Activated naive CD4-positive, alpha-beta T cell treated with anti-CD3 and anti-CD28 coated beads, Interleukin-2, amount 50 U/mL, for 24 hours (primary cell): ENCODE measurements around the gene CEBPA.
"Not testable (repeated sequence)": the region's sequence is repeated elsewhere in the genome, so short reads cannot be mapped to it uniquely, and the experiment has no call there.

Experiments
- H3K27ac Mint-ChIP-seq: one replicate; pipeline ENCODE4 v1.8.0; 2021; ENCODE audit warnings: mild to moderate bottlenecking, mixed read lengths
- H3K27me3 Mint-ChIP-seq: one replicate; pipeline ENCODE4 v1.8.0; 2021; ENCODE audit warnings: mixed read lengths
- H3K36me3 Mint-ChIP-seq: one replicate; pipeline ENCODE4 v1.8.0; 2021; ENCODE audit warnings: mixed read lengths
- H3K4me1 Mint-ChIP-seq: one replicate; pipeline ENCODE4 v1.8.0; 2021; ENCODE audit warnings: mixed read lengths
- H3K4me3 Mint-ChIP-seq: one replicate; pipeline ENCODE4 v1.8.0; 2021; ENCODE audit warnings: mild to moderate bottlenecking, mixed read lengths
- H3K9me3 Mint-ChIP-seq: one replicate; pipeline ENCODE4 v1.8.0; 2021; ENCODE audit warnings: mixed read lengths

Gene CEBPA

GRCh38 chr19:33298146-33298911, 4.0 kb downstream of the CEBPA start:
- H3K4me3 Mint-ChIP-seq, result no peak overlapping the region
- H3K27me3 Mint-ChIP-seq, result peaks cover 15% of the 10 kb centered on the region
- H3K9me3 Mint-ChIP-seq, result no peaks in the 10 kb centered on the region
- no peaks in the 10 kb centered on the region for H3K4me1 Mint-ChIP-seq
- no peaks in the 10 kb centered on the region for H3K36me3 Mint-ChIP-seq
- H3K27ac Mint-ChIP-seq, result no peak overlapping the region

DNA sequence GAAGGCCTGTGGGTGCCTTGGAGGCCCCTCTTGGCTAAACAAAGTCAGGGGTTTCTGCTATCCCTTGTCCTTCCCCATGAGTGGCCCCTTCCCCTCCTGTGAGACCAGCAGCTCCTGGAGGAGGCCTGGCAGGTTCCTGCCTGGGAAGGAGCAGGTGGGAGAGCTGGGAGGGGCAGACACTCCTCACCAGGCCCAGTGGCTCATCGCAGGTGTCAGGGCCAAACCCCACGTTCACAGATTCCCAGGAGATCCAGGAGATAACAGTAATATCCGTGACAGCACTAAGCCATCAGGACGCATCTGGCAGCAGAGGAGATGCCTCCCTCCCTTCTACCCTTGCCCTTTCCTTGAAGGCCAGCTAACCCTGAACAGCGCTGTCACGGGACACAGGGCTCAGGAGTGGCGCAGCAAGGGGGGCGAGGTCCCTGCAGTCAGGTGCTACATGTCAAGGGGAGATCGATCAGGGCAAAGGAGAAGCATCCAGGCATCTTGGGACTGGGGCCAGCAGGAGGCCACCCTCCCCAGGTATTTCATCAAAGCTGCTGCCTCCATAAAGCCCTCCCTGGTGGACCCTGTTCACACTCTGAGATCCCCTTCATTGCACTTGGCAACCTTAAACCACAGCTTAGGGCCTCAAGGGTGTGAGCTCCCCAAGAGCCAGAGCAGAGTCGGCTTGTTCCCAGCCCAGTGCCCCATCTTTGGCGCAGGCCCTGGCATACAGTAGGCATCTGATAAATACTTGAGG, 4.8 kb downstream of the CEBPA start:
- no peaks in the 10 kb centered on the region for H3K4me1 Mint-ChIP-seq
- H3K9me3 Mint-ChIP-seq, result no peaks in the 10 kb centered on the region
- H3K4me3 Mint-ChIP-seq, result no peak overlapping the region
- peaks cover 17% of the 10 kb centered on the region for H3K27me3 Mint-ChIP-seq
- H3K36me3 Mint-ChIP-seq, result no peaks in the 10 kb centered on the region
- no peak overlapping the region for H3K27ac Mint-ChIP-seq

DNA sequence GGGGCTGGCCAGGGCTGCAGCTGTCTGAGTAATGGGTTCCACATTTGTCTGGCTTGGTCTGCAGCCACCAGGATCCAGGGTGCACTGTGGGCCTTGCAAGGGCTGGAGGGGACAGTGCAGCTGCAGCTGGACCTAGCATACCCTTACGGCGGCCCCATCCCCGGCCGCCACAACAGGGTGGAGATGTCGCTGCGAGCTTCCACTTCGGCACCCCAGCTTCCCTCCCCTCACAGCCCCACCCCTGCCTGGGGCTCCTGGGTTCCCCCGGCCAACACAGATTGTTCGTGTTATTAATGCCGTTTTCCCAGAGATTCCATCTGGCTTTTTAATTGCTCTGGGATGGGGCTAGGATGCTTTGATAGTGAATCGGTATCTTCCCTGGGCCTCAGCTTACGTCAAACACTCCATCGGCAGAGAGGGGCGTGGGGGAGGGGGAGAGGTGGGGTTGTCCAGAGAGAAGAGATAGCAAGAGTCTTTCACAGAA, 5.8 kb downstream of the CEBPA start:
- no peak overlapping the region for H3K27ac Mint-ChIP-seq
- H3K36me3 Mint-ChIP-seq, result no peaks in the 10 kb centered on the region
- H3K4me3 Mint-ChIP-seq, result no peak overlapping the region
- H3K27me3 Mint-ChIP-seq, result peaks cover 17% of the 10 kb centered on the region
- H3K4me1 Mint-ChIP-seq, result no peaks in the 10 kb centered on the region
- no peaks in the 10 kb centered on the region for H3K9me3 Mint-ChIP-seq

DNA sequence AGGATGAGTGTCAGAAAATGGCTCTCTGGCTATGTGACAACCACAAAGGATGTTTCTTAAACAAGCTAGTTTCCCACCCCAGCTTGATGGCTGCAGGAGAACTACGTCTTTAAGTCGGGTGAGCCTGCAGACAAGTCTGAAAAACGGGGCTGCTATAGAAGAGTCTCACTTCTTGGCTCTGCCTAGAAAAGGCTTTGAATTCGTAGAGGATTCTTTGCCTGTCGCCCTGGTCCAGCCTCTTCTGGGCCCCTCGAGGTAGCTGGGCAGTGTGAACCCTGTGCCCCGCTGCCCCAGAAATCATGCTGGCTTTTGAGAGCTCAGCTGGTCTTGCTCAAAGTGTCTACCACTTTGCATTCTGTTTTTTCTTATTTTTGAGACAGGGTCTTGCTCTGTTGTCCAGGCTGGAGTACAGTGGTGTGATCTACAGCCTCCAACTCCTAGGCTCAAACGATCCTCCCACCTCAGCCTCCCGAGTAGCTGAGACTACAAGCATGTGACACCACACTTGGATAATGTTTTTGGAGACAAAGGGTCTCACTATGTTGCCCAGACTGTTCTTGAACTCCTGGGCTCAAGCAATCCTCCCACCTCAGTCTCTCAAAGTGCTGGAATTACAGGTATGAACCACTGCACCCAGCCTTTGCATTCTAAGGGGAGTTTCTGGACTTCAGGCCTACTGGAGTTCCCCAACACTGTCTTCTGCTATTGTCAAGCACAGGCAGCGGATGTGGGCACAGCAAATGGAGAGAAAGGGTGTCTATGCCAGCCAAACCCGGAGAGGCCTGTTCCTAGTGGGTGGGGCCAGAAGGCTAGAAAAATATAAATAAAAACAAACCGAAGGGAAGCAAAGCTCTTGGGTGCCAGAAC, 6.5 kb downstream of the CEBPA start:
- no peaks in the 10 kb centered on the region for H3K9me3 Mint-ChIP-seq
- H3K27me3 Mint-ChIP-seq, result peaks cover 20% of the 10 kb centered on the region
- no peaks in the 10 kb centered on the region for H3K36me3 Mint-ChIP-seq
- H3K4me3 Mint-ChIP-seq, result no peak overlapping the region
- no peak overlapping the region for H3K27ac Mint-ChIP-seq
- H3K4me1 Mint-ChIP-seq, result no peaks in the 10 kb centered on the region

- peaks cover 15% of the 10 kb centered on the region for H3K27me3 Mint-ChIP-seq
- H3K4me3 Mint-ChIP-seq, H3K9me3 Mint-ChIP-seq, H3K4me1 Mint-ChIP-seq, H3K36me3 Mint-ChIP-seq, H3K27ac Mint-ChIP-seq: not testable (repeated sequence)
These were observed 7.3 kb downstream of the CEBPA start for GRCh38 chr19:33295046-33295445.

DNA sequence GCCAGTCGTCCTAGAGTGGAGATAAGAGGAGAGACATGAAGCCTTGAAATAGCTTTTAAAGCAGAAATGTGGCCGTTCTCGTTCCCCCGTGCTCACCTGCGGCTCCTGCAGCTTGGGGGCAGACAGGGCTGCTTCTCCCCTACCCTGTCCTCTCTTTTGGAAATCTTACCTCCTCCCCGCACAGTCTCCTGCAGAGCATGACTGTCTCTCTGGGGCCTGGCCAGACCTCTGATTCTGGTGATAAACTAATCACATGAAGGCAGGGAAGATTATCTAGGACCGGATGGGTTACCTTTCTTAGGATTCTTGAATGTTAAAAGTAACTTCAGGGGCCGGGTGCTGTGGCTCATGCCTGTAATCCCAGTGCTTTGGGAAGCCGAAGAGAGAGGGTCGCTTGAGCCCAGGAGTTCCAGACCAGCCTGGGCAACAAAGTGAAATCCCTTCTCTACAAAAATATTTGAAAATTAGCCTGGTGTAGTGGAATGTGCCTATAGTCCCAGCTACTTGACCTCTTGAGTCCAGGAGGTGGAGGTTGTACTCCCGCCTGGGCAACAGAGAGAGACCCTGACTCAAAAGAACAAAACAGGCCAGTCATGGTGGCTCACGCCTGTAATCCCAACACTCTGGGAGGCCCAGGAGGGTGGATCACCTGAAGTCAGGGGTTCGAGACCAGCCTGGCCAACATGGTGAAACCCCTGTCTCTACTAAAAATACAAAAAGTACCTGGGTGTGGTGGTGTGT, 8.1 kb downstream of the CEBPA start:
- no peaks in the 10 kb centered on the region for H3K4me1 Mint-ChIP-seq
- H3K4me3 Mint-ChIP-seq, result no peak overlapping the region
- no peaks in the 10 kb centered on the region for H3K36me3 Mint-ChIP-seq
- peaks cover 14% of the 10 kb centered on the region for H3K27me3 Mint-ChIP-seq
- no peak overlapping the region for H3K27ac Mint-ChIP-seq
- peaks cover 5% of the 10 kb centered on the region for H3K9me3 Mint-ChIP-seq

DNA sequence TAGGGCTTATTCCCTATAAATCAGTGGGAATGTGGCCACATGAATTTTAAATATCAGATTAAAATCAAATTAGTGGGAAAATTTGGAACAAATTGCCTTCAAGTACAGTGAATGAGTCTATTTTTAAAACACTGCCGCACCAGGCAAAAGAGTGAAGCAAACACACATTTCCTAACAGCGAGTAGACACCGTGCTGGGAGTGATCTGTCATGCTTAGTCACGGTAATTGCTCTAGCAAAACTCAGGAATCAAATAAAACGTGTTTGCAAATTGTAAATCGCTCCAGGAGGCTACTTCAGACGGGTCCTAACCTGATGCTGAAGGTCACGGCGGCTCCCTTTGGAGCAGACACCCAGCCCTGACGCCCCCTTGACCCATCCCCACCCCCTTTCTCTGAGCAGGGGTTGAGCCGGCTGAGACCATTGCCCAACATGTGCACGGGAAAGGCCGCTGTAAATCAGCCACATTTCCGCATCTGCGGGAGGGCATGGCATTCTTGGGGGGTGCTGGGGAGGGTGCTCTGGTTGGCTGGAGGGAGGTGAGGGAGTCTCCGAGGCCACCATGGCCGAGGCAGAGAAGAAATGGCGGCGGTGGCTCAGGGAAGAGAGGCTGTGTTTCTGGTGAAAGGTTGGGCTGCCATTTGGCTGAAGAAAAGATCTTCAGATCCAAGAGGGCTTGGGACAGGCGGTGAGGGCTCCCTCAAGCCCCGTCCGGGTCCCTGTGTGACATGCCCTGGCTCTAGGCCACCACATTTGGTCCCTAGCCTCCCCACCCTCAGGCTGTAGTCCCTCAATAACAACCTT, 8.9 kb downstream of the CEBPA start:
- Mint-ChIP-seq H3K27ac (no peak overlapping the region), H3K4me3 (no peak overlapping the region), H3K4me1 (no peaks in the 10 kb centered on the region), H3K27me3 (peaks cover 14% of the 10 kb centered on the region), H3K36me3 (peaks cover 4% of the 10 kb centered on the region), H3K9me3 (peaks cover 12% of the 10 kb centered on the region)

DNA sequence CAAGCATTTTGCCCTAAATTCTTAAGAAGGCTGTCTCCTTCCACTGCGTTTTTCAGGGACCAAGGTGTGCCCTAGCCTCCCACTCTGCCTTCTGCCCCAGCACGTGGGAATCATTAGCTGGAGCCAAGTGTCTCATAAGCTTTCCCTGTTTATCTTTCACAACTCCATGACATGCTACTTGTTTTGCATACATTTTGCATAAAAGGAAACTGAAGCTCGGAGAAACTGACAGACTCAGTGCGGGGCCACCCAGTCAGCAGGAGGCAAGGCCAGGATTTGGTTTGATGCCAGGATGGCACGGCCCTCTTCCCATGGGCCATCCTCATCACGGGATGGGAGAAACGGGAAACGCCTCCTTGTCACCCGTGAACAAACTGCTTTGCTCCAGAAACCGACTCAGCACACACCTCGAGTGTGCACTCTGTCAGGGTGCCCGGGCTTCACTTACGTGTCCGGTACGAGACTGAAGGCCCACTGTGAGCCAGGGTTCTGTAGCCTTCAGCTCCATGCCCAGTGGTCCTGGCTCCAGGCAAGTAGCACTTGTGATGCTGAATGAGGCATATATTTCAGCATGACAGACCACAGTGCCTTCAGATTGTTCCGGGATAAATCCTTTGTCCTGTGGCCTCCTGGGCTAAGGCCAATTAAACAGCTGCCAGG, 9.6 kb downstream of the CEBPA start:
- Mint-ChIP-seq H3K4me1 (no peaks in the 10 kb centered on the region), H3K27ac (no peak overlapping the region), H3K9me3 (peaks cover 19% of the 10 kb centered on the region), H3K36me3 (peaks cover 9% of the 10 kb centered on the region), H3K27me3 (peaks cover 19% of the 10 kb centered on the region), H3K4me3 (no peak overlapping the region)

- peaks cover 19% of the 10 kb centered on the region for H3K9me3 Mint-ChIP-seq
- no peak overlapping the region for H3K4me3 Mint-ChIP-seq
- H3K27ac Mint-ChIP-seq, result no peak overlapping the region
- peaks cover 16% of the 10 kb centered on the region for H3K27me3 Mint-ChIP-seq
- peaks cover under 1% of the 10 kb centered on the region for H3K4me1 Mint-ChIP-seq
- peaks cover 9% of the 10 kb centered on the region for H3K36me3 Mint-ChIP-seq
These were observed 10.5 kb downstream of the CEBPA start for GRCh38 chr19:33291623-33292534.

DNA sequence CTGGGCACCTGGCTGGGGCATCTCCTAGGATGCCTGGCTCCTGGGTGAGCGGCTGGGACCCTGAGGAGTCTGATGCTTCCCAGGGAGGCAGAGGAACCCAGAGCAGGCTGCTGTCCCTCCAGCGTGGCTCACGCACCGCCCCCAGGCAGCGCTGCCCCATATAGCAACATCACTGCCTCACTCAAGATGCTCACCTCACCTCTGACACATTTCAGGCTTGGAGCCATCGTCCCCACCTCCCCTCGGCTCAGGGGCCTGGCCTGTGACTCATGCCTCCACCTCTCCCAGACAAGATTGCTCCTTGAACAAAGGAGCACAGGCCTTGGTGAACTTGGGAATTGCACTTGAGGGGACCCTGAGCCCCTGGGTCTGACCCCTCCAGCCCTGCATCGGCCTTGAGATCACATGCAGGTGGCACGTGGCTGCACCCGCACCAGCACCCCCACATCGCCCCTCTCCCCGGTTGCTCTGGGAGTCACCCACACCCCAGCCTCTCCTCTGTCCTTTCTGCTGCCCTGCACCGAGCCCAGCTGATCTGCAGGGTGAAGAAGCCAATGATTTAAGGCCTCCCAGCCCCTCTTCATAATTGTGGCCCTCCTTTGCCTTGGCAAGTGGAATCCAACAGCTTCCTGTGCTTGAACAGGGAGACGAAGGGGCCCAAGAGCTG, 11.2 kb downstream of the CEBPA start:
- H3K27me3 Mint-ChIP-seq, result peaks cover 14% of the 10 kb centered on the region
- no peak overlapping the region for H3K4me3 Mint-ChIP-seq
- peaks cover 4% of the 10 kb centered on the region for H3K4me1 Mint-ChIP-seq
- peaks cover 9% of the 10 kb centered on the region for H3K36me3 Mint-ChIP-seq
- H3K27ac Mint-ChIP-seq, result no peak overlapping the region
- H3K9me3 Mint-ChIP-seq, result peaks cover 19% of the 10 kb centered on the region

DNA sequence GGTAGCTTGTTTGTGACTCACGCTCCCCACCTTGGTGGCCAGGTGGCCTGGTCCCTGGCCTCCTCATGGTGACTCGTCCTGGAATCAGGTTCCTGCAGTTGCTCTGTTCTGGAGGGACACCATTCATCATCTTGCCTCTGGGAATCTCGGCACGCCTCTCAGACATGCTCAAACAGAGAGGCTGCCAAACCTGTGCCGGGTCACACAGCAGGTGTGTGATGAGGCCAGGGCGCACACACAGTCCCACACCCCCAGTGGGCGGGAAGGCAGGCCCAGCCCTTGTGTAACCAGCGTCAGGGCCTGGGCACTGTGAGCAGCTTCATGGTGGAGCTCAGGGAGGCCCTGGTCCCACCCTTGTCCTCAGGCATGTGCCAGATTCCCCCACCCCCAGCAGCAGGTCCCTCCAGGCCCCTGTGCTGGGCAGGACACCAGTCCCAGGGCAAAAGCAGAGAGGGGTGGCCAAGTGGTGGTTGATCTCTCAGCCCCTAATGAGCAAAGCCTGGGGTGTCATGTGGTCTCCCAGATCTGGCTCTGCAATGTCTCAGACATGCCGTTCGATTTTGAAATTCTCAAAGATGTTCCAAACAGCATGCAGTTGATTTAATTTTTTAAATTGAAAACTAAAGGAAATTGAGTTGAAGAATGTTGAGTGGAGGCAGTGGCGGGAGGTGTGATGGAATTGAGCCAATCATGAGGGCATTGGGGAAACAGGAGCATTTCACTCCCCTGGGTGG, 12.1 kb downstream of the CEBPA start:
- Mint-ChIP-seq H3K9me3 (peaks cover 19% of the 10 kb centered on the region), H3K27ac (no peak overlapping the region), H3K36me3 (peaks cover 9% of the 10 kb centered on the region), H3K27me3 (peaks cover 12% of the 10 kb centered on the region), H3K4me1 (peaks cover 4% of the 10 kb centered on the region), H3K4me3 (no peak overlapping the region)

GRCh38 chr19:33289261-33289660, 13.1 kb downstream of the CEBPA start:
- Mint-ChIP-seq H3K27me3 (peaks cover 12% of the 10 kb centered on the region), H3K36me3 (peaks cover 9% of the 10 kb centered on the region), H3K4me1 (peaks cover 4% of the 10 kb centered on the region), H3K27ac (no peak overlapping the region), H3K9me3 (peaks cover 19% of the 10 kb centered on the region), H3K4me3 (no peak overlapping the region)
